Ramos (cell line): ENCODE data around the gene SESN2.

Experiments
- in situ Hi-C: fragments of 300-500 bp; cut with MboI; formaldehyde crosslinking; loops from one replicate; pipeline ENCODE4 v1.14.3; 2022; ENCODE audit warnings: low sequenced_read_pairs; ENCODE audit not compliant: unreplicated experiment

SESN2 gene

GRCh38 chr1:28248273-28249012 lies 10.9 kb upstream of the SESN2 start:
- in situ Hi-C loops, result loop anchor here (10.0 kb wide), 2 partner anchors 256 to 396 kb away; partner anchors contain the start of genes RCC1, RNU11 and TAF12

DNA sequence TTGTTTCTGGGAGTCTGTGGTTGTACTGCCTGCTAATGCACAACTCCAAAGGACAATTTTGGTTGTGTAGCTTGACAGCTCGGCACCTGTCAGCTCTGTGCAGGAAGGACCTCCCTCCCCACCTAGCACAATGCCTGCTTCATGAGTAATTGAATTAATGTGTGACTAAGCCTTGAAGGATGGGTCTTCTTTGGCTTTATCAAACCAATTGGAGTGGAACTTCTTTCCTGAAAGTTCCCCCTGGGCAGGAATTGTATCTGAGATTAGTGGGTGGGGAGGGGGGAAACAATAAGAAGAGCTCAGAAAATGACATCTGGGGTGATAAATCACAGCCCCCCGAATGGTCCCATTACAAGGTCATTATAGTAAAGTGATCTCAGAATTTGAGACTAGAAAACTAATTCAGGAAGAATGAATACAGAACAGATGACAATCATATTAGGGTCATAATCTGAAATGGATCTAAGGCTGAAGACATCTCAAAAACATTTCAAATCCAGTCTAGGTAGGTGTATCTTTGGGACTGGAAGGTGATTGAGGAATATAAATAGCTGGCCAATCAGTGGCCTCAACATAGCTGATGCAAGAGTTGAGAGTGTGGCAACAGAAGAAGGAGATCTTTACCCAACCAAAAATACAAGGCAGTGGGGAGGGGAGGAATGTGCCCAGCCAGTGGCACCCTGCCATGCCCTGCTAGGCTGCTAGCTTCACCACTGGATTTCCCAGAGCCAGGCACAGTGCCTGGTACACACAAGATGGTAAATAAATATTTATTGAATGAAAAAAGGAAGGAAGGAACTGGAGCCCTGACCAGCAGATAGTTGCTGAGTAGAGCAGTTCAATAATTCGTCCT lies 10.1 kb upstream of the SESN2 start:
- in situ Hi-C loops, result loop anchor here (10.0 kb wide), 2 partner anchors 256 to 396 kb away; partner anchors contain the start of genes RCC1, RNU11 and TAF12

DNA sequence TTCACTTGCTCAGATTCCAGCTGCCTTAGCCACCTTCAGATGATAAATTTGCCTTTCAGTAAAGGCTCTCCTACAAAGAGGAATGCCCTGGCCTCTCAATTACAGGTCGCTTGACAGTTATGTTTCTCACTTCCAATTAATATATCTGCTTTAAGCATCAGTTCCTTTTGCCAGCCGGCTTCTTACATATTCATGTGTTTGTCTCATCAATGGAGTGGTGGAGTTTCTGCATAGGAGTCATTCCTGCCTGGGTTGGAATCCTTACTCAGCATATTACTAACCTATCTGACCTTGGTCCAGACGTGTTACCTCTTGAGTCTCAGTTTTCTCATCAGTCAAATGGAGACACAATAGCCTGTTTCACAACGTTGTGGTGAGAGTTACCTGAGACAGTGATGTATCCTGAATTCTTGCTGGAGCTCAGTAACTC lies 9.4 kb upstream of the SESN2 start:
- in situ Hi-C loops, result loop anchor here (10.0 kb wide), 2 partner anchors 255 to 395 kb away; partner anchors contain the start of genes RCC1, RNU11 and TAF12

GRCh38 chr1:28256197-28256827 lies 3.0 kb upstream of the SESN2 start:
- in situ Hi-C loops, result no loop called here

DNA sequence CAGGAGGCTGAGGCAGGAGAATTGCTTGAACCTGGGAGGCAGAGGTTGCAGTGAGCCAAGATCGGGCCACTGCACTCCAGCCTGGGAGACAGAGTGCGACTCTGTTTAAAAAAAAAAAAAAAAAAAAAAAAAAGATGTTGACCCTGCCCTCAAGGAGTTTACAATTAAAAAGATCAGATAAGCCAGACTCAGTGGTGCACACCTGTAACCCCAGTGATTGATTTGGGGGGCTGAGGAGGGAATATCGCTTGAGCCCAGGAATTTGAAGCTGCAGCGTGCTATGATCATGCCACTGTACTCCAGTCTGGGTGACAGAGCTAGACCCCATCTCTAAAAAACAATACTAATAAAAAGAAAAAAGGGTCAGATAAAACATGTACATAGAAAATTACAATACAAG lies 1.6 kb upstream of the SESN2 start:
- in situ Hi-C loops, result no loop called here

DNA sequence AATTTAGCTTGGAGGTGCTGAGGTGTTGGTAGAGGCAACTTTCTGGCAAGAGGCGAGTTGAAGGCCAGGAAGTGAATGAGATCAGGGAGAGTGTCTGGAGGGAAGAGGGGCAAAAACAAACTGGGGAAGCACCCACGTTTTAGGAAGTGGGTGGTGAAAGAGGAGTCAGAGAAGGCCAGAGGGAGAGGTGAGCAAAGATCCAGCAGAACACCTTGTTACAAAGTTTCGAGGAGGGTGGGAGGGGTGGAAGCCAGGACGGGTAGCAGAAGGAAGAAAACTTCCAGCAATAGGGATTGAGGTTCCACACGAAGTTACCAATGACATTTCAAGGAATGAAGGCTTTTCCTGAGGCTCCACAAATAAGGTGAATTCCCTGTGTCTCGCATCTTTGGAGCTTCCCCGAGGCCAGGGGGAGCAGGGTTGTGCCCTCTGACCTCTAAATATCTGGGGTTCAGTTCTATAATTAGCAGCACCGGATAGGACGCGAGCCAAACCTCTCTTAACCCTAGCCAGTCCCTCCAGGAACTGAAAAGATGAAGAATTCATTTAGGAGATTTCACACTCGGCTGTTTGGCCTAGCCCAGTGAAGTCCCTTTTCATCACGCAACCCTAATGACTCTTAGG lies 578 bp upstream of the SESN2 start:
- in situ Hi-C loops, result no loop called here

DNA sequence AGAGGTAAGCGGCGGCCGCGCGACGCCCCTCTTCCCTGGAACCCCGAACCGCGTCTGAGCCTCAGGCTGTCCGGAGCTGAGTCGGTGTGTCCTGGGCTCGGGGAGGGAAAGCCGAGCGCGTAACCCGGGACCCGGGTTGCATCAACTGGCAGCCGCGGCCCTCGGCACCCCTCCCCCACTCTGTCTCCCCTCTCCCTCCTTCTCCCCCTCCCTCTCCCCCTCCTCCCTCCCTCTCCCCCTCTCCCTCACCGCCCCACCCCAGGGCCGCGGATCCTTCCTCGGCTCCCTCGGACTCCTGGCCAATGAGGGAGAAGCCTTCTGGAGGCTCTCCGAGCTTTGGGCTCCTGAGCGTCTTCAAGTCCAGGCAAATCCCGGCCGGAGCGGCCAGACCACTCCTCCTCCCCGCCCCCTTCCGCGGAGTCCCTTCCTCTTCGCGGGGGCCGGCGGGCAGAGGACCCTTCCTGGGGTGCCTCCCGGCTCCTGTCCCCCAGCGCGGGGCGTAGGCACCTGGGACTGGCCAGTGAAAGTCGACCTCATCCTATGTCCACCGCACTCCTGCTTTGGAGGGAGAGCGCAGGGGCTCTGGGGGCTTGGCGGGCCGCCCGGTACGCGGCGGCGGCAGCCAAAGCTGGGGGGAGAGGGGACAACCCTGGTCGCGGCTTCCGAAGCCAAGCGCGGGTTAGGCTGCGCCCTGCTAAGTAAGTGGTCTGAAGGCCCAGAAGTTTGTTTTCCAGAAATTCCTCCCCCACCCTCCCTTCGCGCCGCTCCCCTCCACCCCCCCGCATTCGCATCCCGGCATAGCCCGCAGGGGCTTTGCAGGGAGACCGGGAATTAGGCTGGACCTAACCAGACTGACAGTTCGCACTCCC lies 850 bp downstream of the SESN2 start:
- in situ Hi-C loops, result no loop called here

- in situ Hi-C loops, result no loop called here
Measured at GRCh38 chr1:28260803-28261174, 1.5 kb downstream of the SESN2 start.

GRCh38 chr1:28264897-28265296 lies 5.6 kb downstream of the SESN2 start:
- in situ Hi-C loops, result no loop called here

DNA sequence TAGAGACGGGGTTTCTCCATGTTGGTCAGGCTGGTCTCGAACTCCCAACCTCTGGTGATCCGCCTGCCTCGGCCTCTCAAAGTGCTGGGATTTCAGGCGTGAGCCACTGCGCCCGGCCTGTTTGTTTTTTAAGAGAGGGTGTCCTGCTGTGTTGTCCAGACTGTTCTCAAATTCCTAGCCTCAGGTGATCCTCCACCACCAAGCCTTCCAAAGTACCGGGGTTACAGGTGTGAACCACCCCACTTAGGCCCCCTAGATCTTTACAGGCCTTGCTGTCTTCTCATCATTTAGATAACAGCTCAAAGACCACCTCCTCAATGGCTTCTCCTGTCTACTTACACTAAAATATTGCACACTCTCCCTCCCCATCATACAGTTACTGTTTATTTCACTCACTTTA lies 6.3 kb downstream of the SESN2 start:
- in situ Hi-C loops, result no loop called here

DNA sequence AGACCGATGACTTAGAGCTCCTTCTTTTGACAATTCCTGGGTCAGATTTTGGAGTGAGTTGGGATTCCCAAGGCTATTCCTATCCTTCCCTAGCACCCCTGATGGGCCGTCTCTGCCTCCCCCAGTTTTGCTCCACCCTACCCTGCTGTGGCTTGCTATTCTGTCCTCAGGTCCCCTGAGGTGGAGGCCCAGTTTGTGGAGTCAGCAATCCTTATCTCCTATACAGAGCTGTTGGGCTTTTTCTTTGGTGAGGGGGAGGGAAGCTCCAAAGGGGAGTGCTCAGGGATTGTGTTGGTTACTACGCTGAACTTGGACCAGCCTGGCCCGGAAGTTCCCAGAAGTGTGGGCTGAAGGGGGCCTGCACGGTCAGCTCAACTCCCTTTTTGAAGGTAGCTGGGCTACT lies 7.6 kb downstream of the SESN2 start:
- in situ Hi-C loops, result no loop called here

DNA sequence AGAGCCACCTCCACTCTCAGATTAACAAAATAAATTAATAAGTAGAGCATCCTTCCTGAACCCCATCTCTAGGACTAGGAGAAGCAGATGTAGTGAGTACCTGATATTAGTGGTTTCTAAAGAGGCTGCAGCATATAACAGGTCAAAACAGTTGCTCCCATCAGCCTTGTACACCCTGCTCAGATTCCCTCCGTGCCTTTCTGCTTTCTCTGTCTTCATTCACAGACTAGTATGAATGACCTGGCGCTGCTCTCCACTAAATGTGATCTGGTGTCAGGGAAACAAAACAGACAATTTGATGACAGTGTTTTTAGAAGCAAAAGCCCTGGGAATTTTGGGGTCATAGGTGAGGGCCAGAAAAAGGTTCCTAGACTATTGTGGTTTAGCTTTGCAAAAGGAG lies 8.3 kb downstream of the SESN2 start:
- in situ Hi-C loops, result no loop called here

GRCh38 chr1:28269529-28269928 lies 10.2 kb downstream of the SESN2 start:
- in situ Hi-C loops, result no loop called here

GRCh38 chr1:28272215-28272852 lies 13.0 kb downstream of the SESN2 start:
- in situ Hi-C loops, result no loop called here

- in situ Hi-C loops, result no loop called here
Measured at GRCh38 chr1:28273216-28273860, 14.0 kb downstream of the SESN2 start.

DNA sequence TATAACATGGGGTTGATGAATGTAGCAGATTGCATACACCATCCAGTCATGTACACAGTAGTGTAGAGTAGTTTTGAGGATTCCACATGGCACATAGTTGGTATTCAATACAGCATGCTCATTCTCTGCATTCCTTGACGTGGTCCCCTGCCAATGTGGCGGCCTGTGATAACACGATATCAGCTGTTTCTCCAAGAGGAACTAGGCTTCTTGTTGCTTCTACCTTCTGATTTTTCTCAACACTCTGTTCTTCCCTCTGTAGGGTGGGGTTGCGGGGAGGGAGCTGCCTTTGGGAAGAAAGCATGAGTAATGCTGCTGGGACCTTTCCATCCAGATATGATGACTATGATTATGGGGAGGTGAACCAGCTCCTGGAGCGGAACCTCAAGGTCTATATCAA lies 19.4 kb downstream of the SESN2 start:
- in situ Hi-C loops, result no loop called here

DNA sequence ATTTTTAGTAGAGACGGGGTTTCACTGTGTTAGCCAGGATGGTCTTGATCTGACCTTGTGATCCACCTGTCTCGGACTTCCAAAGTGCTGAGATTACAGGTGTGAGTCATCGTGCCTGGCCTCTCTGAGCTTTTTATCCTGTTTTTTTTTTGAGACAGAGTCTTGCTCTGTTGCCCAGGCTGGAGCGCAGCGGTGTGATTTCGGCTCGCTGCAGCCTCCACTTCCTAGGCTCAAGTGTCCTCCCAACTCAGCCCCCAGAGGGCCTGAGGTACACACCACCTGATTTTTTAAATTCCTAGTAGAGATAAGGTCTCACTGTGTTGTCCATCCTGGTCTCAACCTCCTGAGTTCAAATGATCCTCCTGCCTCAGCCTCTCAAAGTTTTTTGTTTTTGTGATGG lies 20.4 kb downstream of the SESN2 start:
- in situ Hi-C loops, result no loop called here

GRCh38 chr1:28280501-28280900 lies 21.2 kb downstream of the SESN2 start:
- in situ Hi-C loops, result no loop called here

DNA sequence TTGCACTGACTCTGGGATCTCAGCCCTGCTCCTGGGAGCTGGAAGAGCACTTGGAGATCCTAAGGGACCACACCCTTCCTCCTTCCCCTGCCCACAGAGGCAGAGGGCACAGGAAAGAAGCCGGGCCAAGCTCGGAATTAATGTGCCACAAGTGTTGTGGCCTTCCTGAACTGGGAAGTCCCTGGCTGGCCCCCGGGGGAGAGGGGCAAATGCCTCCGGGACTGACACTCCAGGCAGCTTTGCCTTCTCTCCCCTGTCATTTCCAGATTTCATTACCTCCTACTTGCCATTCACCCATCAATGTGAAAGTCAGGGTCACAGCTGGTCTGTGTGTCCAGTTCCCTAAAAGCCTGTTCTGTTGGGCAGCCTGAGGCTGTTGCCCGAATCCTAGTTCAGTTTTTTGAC lies 21.7 kb downstream of the SESN2 start:
- in situ Hi-C loops, result no loop called here
